G401.6 (cell line): ENCODE measurements around the gene FOXK2.

Experiments used
- FAIRE-seq: peaks from 2 replicates; lab custom pipeline; 2012; peaks lifted over from hg19 to GRCh38; lab: Jason Lieb, UNC

Gene FOXK2

GRCh38 chr17:82644148-82644547 is 124.6 kb downstream of the FOXK2 start:
- no peak for FAIRE-seq

- no peak for FAIRE-seq
These were observed 126.0 kb downstream of the FOXK2 start for GRCh38 chr17:82645516-82645915.

GRCh38 chr17:82647593-82648164 is 128.1 kb downstream of the FOXK2 start:
- no peak for FAIRE-seq

GRCh38 chr17:82648165-82648668 is 128.7 kb downstream of the FOXK2 start, which contains the start of gene WDR45B:
WDR45B (minus strand) TSS chr17:82648444; CDS start chr17:82648340, 104 bp downstream.
- no peak for FAIRE-seq

GRCh38 chr17:82648742-82649331 is 129.3 kb downstream of the FOXK2 start:
- FAIRE-seq = no peak

- no peak for FAIRE-seq
These were observed 130.1 kb downstream of the FOXK2 start for GRCh38 chr17:82649501-82650261.

- FAIRE-seq = no peak
These were observed 131.2 kb downstream of the FOXK2 start for GRCh38 chr17:82650723-82651122.

- no peak for FAIRE-seq
These were observed 134.4 kb downstream of the FOXK2 start for GRCh38 chr17:82653651-82654528.
